Activated gamma-delta T cell (primary cell): Measurements from ENCODE around the gene SLBP.
"Not testable (repeated sequence)": the region's sequence is repeated elsewhere in the genome, so short reads cannot be mapped to it uniquely, and the experiment has no call there.

ENCODE experiments used
- DNase-seq: peaks from one replicate; lab custom pipeline; 2025; lab: John Stamatoyannopoulos, UW

Gene SLBP

GRCh38 chr4:1675802-1676137 is 36.3 kb downstream of the SLBP start:
- no peak for DNase-seq

DNA sequence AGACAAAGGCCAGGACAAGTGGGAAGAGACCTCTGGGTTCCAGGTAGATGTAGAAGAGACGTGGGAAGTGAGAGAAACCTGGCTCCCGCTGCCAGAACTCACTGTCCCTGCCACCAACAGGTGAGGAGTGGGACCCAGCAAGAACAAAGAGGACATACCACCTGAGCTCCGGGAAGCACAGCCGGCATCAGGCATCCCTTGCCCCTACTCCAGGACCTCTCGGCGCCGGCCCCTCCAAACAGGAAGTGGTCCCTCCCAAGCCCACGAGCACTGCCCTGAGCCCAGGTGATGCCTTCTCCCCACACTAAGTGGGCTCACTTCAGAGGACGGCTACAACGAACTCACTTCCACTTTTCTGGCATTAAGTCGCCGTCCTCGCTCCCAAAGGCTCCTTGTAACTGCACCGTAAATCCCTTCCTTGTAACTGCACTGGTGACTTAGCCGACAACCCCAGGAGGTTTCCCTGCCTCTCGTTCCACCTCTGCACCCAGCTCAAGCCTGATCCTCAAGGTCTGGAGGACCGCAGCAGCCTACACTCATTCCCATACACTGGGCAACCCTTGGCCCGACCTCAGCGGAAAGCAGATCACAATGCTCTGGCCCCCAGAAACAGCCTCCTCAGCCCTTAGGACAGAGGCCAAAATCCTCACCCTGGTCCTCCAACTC is 36.9 kb downstream of the SLBP start:
- no peak for DNase-seq

GRCh38 chr4:1674682-1675081 is 37.4 kb downstream of the SLBP start:
- no peak for DNase-seq

GRCh38 chr4:1673671-1674070 is 38.4 kb downstream of the SLBP start:
- no peak for DNase-seq

- DNase-seq: not testable (repeated sequence)
Observed at GRCh38 chr4:1671011-1671410, 41.1 kb downstream of the SLBP start.

DNA sequence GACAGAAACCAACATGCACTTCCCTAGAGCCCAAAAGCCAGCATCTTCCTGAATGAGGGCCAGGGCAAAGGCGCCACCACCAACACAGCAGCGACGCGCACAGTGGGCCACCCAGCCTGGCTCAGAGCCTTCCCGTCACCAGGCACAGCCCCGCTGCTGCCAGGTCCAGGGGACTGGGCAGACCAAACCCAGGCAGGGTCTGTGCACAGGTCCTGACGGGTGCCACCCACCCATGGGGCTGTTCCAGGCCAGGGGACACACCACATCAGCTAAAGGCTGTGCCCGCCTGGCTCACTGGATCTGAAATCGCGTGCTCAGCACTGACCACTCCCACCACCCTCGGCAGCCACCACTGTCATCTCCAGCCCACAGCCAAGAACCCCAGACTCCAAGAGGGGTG is 41.8 kb downstream of the SLBP start:
- no peak for DNase-seq

- no peak for DNase-seq
Observed at GRCh38 chr4:1669850-1670249, 42.3 kb downstream of the SLBP start.

DNA sequence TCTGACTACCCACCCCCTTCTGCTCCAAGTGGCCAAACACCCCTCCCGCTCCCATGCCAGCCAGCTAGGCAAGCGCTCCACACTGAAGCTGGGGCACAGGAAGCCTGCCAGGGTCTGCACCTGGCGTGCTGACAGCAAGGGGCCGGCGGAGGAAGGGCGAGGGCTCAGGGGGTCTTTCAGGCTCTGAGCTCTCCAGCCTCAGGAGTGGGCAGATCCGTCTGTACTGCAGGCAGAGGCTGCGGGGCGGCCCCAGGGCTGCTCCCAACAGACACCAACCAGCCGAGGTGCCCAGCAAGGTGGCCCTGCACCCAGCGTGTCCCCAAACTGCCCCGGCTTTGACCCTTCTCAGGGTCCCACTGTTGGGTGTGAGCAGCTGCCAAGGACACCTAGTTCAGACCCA is 42.8 kb downstream of the SLBP start:
- no peak for DNase-seq

GRCh38 chr4:1668488-1668840 is 43.7 kb downstream of the SLBP start:
- no peak for DNase-seq

DNA sequence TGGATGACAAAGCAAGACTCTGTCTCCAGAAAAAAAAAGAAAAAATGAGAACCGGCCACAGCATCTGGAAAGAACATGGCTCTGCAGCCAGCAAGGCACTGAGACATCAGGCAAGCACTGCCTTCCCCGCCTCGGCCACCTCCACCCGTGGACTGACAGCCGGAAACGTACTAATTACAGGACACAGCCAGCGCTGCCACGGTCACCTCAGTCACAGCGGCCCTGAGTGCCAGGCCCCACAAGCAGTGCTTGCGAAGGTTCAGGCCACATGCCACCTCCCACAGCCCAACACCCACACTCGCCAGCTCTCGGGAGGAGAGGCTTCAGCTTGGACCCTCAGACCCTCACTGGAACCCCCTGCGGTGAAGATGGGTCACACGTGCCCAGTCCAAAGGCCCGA is 44.8 kb downstream of the SLBP start:
- DNase-seq: no peak

GRCh38 chr4:1666391-1666790 is 45.7 kb downstream of the SLBP start:
- DNase-seq: no peak

GRCh38 chr4:1664141-1664540 is 48.0 kb downstream of the SLBP start:
- no peak for DNase-seq

DNA sequence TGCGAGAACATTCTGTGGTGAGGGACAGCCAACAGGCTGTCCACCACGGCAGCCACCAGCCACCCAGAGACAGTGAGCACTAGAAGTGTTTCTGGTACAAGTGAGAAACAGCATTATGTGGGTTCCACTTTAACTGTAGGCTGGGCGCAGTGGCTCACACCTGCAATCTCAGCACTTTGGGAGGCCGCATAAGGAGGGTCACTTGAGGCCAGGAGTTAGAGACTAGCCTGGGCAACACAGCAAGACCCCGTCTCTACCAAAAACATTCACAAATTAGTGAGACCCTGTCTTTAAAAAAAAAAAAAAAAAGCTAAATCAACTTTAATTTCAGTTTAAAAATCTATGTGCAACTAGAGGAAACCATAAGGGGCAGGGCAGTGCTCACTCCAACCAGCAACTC is 48.6 kb downstream of the SLBP start:
- no peak for DNase-seq

DNA sequence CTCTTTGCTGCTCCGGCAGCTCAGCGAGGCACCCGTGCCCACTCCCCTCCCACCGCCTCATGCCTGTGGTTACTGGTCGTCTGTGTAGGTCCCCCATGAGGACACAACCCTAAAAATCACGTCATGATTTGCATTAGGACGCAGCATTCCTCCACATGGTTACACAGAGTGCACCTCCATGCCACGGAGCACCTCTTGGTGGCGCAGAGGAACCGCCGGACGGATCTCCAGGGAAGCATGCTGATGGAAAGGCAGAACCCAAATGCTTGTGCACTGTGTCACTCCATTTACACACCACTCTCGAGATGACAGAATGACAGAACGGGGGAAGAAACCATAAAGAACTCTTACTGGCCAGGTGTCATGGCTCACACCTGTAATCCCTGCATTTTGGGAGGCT is 50.4 kb downstream of the SLBP start:
- DNase-seq: no peak

- DNase-seq: no peak
Observed at GRCh38 chr4:1660948-1661677, 51.0 kb downstream of the SLBP start.

- DNase-seq: no peak
Observed at GRCh38 chr4:1659104-1660043, 52.7 kb downstream of the SLBP start.

GRCh38 chr4:1658581-1658980 is 53.5 kb downstream of the SLBP start:
- DNase-seq: no peak

GRCh38 chr4:1658146-1658545 is 54.0 kb downstream of the SLBP start:
- DNase-seq: no peak

DNA sequence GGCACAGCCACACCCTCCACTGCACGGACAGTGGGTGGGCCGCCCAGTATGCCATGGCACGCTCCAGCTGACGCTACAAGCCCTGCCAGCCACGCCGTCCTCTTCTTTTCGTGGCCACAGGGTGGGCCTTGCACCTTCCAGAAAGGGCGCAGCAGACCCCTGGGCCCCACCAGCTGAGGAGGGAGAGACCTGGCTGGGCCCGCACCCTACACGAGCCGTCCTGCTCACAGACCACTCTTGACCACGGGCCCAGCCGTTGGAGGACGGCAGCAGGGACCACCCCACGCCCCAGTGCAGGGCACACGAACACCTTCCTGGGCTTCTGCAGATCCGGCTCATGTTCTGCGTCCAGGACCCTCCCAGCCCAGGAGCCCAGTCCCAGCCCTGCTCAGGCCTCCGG is 55.1 kb downstream of the SLBP start:
- DNase-seq: no peak

DNA sequence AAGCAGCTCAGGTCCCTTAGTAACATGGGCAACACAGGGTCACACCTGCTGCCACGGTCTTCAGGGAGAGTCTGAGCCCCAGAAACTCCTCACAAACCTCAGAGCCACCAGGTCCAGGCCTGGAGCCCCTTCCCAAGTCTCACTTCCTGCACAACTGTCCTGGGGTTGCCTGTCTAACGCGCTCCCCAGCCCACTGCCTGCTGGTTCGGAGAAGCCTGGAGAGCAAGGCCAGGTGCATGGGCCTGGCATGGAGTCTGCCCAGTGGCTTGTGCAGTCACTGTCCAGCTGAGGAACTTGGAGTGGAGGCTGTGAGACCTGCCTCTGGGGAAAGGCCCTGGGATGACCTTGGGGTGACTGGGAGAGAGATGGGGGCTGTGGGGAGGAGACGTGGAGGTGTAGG is 56.0 kb downstream of the SLBP start:
- DNase-seq: no peak

DNA sequence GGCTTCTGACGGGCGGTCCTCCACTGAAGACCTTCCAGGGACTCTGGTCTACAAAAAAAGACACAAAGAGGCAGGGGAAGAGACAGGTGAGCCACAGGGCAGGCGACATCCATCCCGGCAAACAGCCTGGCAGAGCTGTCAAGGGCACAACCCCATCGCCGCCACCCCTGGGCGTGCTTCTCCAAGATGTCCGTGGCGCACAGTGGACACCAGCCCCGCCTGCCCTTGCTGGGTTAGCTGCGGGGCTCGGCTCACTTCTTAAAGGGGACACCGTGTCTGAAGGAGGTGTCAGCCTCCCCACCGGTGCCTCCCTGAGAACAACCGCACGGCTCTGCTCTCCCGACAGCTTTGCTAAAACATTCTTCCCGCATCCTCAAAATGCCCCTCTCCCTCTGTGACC is 56.4 kb downstream of the SLBP start:
- no peak for DNase-seq

GRCh38 chr4:1655081-1655480 is 57.0 kb downstream of the SLBP start:
- DNase-seq: no peak
